Measurements from ENCODE around the gene PKP4. TPM values are rescaled to one million over a fixed set of nuclear protein-coding genes. Genes with fewer than 3 reads are reported as not detected.

Gene PKP4
- total RNA-seq, 2 experiments from 2014 or later = 33.7 to 38.7 TPM

GRCh38 chr2:158619496-158619895, 162.7 kb downstream of the PKP4 start:
- TF ChIP-seq, protein P1, sequence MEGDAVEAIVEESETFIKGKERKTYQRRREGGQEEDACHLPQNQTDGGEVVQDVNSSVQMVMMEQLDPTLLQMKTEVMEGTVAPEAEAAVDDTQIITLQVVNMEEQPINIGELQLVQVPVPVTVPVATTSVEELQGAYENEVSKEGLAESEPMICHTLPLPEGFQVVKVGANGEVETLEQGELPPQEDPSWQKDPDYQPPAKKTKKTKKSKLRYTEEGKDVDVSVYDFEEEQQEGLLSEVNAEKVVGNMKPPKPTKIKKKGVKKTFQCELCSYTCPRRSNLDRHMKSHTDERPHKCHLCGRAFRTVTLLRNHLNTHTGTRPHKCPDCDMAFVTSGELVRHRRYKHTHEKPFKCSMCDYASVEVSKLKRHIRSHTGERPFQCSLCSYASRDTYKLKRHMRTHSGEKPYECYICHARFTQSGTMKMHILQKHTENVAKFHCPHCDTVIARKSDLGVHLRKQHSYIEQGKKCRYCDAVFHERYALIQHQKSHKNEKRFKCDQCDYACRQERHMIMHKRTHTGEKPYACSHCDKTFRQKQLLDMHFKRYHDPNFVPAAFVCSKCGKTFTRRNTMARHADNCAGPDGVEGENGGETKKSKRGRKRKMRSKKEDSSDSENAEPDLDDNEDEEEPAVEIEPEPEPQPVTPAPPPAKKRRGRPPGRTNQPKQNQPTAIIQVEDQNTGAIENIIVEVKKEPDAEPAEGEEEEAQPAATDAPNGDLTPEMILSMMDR (IDR thresholded peaks at IDR 0.05) = no peak
- no peaks in the 10 kb centered on the region for H3K9me3 Mint-ChIP-seq
- H3K27me3 Mint-ChIP-seq = no peaks in the 10 kb centered on the region
- H3K4me1 Mint-ChIP-seq (ENCODE audit: low read depth) = no peaks in the 10 kb centered on the region
- no peak overlapping the region for H3K27ac Mint-ChIP-seq
- DNase-seq (no peak), ATAC-seq (no peak)
- intact Hi-C loops (cut with micrococcal nuclease) = no loop called here
- peaks cover 13% of the 10 kb centered on the region for H3K36me3 Mint-ChIP-seq (ENCODE audit: low read depth)
- POLR2A ChIA-PET = no interaction called here
- H3K4me3 Mint-ChIP-seq = no peak overlapping the region
- CTCF ChIA-PET = interaction anchor here (1.3 to 1.6 kb wide), 2 partner anchors 587 to 595 kb away, joined by 3 to 4 read pairs; no protein-coding TSS in a partner anchor

- TF ChIP-seq, protein P1 (IDR thresholded peaks at IDR 0.05) = no peak
- no peak overlapping the region for H3K27ac Mint-ChIP-seq
- peaks cover 21% of the 10 kb centered on the region for H3K36me3 Mint-ChIP-seq (ENCODE audit: low read depth)
- intact Hi-C loops (cut with micrococcal nuclease) = no loop called here
- CTCF ChIA-PET = no interaction called here
- POLR2A ChIA-PET = no interaction called here
- no peaks in the 10 kb centered on the region for H3K27me3 Mint-ChIP-seq
- H3K4me1 Mint-ChIP-seq (ENCODE audit: low read depth) = no peaks in the 10 kb centered on the region
- ATAC-seq (no peak), DNase-seq (no peak)
- no peak overlapping the region for H3K4me3 Mint-ChIP-seq
- H3K9me3 Mint-ChIP-seq = no peaks in the 10 kb centered on the region
Observed at GRCh38 chr2:158620656-158621055, 163.9 kb downstream of the PKP4 start.

DNA sequence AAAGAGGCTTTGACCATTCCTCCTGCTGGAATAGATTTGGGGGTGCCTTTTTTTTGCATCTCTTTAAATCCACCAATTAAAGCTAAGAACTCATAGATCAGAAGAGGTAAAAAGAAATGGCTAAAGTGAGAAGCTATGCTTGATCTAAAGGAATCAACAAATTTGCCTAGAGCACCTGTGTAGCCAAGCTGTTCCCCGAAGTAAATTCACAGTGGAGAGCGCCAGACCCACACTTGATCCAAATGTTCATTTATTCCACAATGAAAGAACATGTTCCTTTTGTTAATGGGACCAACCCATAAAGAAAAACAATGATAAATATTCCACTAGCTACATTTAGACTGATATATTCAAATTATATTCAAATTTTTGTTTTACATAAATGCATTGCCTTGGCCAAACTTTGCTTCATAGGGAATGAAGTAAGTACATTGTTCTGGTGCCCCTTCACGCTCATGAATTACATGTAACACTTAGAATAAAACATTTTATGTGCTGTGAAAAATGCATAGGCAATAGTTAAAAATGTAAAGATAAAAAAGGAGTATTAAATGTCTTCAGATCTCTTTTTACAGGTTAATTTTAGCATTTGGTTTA, 167.4 kb downstream of the PKP4 start:
- DNase-seq (no peak), ATAC-seq (no peak)
- Mint-ChIP-seq H3K4me1 (ENCODE audit: low read depth) (no peaks in the 10 kb centered on the region), H3K27ac (no peak overlapping the region), H3K9me3 (no peaks in the 10 kb centered on the region), H3K27me3 (no peaks in the 10 kb centered on the region), H3K36me3 (ENCODE audit: low read depth) (peaks cover 23% of the 10 kb centered on the region), H3K4me3 (no peak overlapping the region)
- TF ChIP-seq, protein P1 (IDR thresholded peaks at IDR 0.05) = no peak
- ChIA-PET CTCF (interaction anchor here (1.4 kb wide), 1 partner anchor 121 kb away, joined by 3 read pairs; no protein-coding TSS in a partner anchor), POLR2A (interaction anchor here (0.6 kb wide), 1 partner anchor 145 kb away, joined by 3 read pairs; no protein-coding TSS in a partner anchor)
- intact Hi-C loops (cut with micrococcal nuclease) = no loop called here

- Mint-ChIP-seq H3K27ac (no peak overlapping the region), H3K36me3 (ENCODE audit: low read depth) (peaks cover 23% of the 10 kb centered on the region), H3K4me3 (no peak overlapping the region), H3K27me3 (no peaks in the 10 kb centered on the region), H3K4me1 (ENCODE audit: low read depth) (no peaks in the 10 kb centered on the region), H3K9me3 (no peaks in the 10 kb centered on the region)
- intact Hi-C loops (cut with micrococcal nuclease) = no loop called here
- POLR2A ChIA-PET = no interaction called here
- CTCF ChIA-PET = no interaction called here
- ATAC-seq = no peak
- TF ChIP-seq, protein P1 (IDR thresholded peaks at IDR 0.05) = no peak
- DNase-seq = no peak
Observed at GRCh38 chr2:158624961-158625360, 168.2 kb downstream of the PKP4 start.

DNA sequence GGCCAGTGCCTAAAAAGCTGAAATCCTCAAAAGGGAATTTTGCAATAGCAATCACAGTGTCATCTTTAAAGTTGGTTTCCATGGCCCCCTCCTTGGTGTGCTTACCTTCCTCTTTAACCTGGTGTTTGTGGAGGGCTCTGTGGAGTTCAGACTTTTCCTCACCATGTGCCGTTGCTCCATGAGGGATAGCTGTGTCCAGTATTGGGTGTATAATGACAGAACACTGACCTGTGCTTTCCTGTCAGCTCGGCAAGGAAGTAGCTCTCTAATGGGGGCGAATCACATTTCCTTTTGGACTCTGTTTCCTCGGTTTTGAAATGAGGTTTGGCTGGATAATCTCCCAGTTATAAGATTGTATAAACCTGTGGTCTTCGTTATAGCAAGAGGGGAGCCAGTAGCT, 172.4 kb downstream of the PKP4 start:
- TF ChIP-seq, protein P1 (IDR thresholded peaks at IDR 0.05) = no peak
- Mint-ChIP-seq H3K9me3 (no peaks in the 10 kb centered on the region), H3K27me3 (no peaks in the 10 kb centered on the region), H3K36me3 (ENCODE audit: low read depth) (peaks cover 22% of the 10 kb centered on the region), H3K4me3 (no peak overlapping the region), H3K4me1 (ENCODE audit: low read depth) (no peaks in the 10 kb centered on the region), H3K27ac (no peak overlapping the region)
- CTCF ChIA-PET = interaction anchor here (1.5 kb wide), 1 partner anchor 125 kb away, joined by 4 read pairs; no protein-coding TSS in a partner anchor
- POLR2A ChIA-PET = no interaction called here
- intact Hi-C loops (cut with micrococcal nuclease) = no loop called here
- no peak for DNase-seq
- ATAC-seq = no peak

All from activated CD8-positive, alpha-beta T cell treated with anti-CD3 and anti-CD28 coated beads for 36 hours (primary cell).